Fibroblast of pulmonary artery (primary cell): Measurements from ENCODE around the gene S100P.
"Not testable (repeated sequence)": the region's sequence is repeated elsewhere in the genome, so short reads cannot be mapped to it uniquely, and the experiment has no call there.

Experiments
- DNase-seq: peaks from one replicate; pipeline ENCODE4 v3.0.0-alpha.2; 2010; ENCODE audit warnings: low read depth
- H3K4me3 ChIP-seq: replicated peaks from 2 replicates; pipeline ENCODE4 v1.5.1; 2011; ENCODE audit warnings: low read depth, mild to moderate bottlenecking, control low read depth, low read length, moderate library complexity
- CTCF ChIP-seq: IDR thresholded peaks from 2 replicates; pipeline ENCODE4 v1.5.1; 2011; ENCODE audit warnings: mild to moderate bottlenecking, control low read depth, low read length, inconsistent platforms; ENCODE audit errors: missing control alignments

Gene S100P

GRCh38 chr4:6693231-6694176, at the start of gene S100P:
Gene S100P, plus strand, starts transcription at chr4:6693878. Its CDS starts 55 bp downstream, at chr4:6693933.
- H3K4me3 ChIP-seq, result no peak within 1 kb of the TSS
- no peak for TF ChIP-seq CTCF
- no peak for DNase-seq

- DNase-seq, result no peak
- H3K4me3 ChIP-seq, result no peak overlapping the region
- no peak for TF ChIP-seq CTCF
Measured at GRCh38 chr4:6644792-6645530, 48.7 kb upstream of the S100P start.

- TF ChIP-seq CTCF, result no peak
- DNase-seq, result no peak
- H3K4me3 ChIP-seq, result no peak overlapping the region
Measured at GRCh38 chr4:6647169-6647568, 46.5 kb upstream of the S100P start.

- no peak for TF ChIP-seq CTCF
- H3K4me3 ChIP-seq, result no peak overlapping the region
- no peak for DNase-seq
Measured at GRCh38 chr4:6647582-6648230, 46.0 kb upstream of the S100P start.

GRCh38 chr4:6649216-6649615, 44.5 kb upstream of the S100P start:
- H3K4me3 ChIP-seq, result no peak overlapping the region
- no peak for TF ChIP-seq CTCF
- DNase-seq, result no peak

GRCh38 chr4:6654211-6654610, 39.5 kb upstream of the S100P start:
- H3K4me3 ChIP-seq, DNase-seq: not testable (repeated sequence)

GRCh38 chr4:6655291-6655690, 38.4 kb upstream of the S100P start:
- H3K4me3 ChIP-seq, DNase-seq: not testable (repeated sequence)
